ENCODE results near the gene RENBP. TPM values are rescaled to one million over a fixed set of nuclear protein-coding genes. Genes with fewer than 3 reads are reported as not detected.

RENBP gene
- total RNA-seq, 2 experiments from 2014 or later: 6.8 to 7.5 TPM

DNA sequence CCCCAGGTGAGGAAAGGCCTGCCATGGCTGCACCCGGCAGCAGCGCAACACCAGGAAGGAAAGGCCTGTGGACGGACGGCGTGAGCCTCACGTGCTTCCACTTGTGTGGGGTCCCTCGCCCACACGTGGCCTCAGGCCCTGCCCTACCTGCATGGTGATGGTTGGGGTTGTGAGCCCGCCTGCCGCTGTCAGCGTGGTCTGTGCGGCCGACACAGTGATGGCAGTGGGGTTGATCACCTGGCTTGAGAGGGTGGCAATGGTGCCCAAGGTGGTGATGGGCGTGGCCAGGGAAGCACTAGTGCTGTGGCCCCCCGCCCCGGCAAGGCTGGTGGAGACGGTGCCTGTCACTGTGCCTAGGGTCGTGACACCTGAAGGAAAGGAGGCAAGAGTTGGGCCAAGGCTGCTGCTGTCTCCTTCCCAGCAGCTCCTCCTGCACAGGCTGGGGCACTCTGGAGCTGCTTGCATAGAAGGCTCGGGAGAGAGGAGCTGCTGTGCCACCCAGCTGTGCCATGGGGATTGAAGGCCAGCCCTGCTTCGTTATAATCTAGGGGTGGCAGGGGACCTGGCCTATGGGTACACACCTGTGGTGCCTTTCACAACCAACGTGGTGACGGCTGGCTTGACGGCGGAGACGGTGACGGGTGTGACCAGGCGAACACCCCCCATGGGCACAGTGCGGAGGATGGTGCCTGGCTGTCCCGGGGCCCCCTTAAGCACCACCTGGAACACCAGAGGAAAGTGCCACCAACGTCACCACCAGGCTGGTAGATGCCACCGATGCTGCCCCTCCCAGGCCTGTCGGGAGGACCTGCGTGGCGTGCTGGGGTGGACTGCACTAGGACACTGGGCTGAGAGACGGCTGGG lies 11.8 kb upstream of the RENBP start:
- ATAC-seq (no peak), DNase-seq (no peak)
- no peaks in the 10 kb centered on the region for H3K27me3 Mint-ChIP-seq
- peaks cover 26% of the 10 kb centered on the region for H3K36me3 Mint-ChIP-seq
- H3K9me3 Mint-ChIP-seq (ENCODE audit: low read depth): no peaks in the 10 kb centered on the region
- peaks cover 15% of the 10 kb centered on the region for H3K4me1 Mint-ChIP-seq
- CTCF ChIA-PET: no interaction called here
- no peak overlapping the region for H3K4me3 Mint-ChIP-seq
- no peak overlapping the region for H3K27ac Mint-ChIP-seq

DNA sequence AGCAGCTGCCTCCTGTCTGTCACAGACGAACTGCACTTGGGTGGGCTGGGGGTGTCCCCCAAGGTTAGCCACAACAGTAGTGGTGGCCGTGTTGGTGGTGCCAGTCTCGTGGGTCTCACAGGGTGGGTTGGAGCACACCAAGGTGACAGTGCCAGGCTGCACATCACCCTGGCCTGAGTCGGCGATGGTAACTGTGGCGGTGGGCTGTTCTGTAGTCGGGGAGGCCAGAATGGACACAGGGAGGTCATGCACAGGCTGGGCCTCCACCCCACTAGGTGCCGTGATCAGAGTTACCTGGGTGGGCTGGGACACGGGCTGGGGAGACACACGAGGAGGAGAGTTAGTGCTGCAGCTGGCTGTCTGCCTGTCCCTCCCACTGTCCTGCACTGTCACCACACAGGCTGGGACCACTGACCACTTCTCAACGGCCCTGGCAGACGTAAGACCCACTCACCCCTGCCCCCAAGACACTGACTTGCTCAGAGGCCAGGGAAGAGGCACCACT lies 10.8 kb upstream of the RENBP start:
- ATAC-seq: no peak
- CTCF ChIA-PET: no interaction called here
- Mint-ChIP-seq H3K4me3 (no peak overlapping the region), H3K9me3 (ENCODE audit: low read depth) (no peaks in the 10 kb centered on the region), H3K36me3 (peaks cover 30% of the 10 kb centered on the region), H3K27me3 (no peaks in the 10 kb centered on the region), H3K4me1 (peaks cover 25% of the 10 kb centered on the region), H3K27ac (peak overlapping the region; percentile 36)
- no peak for DNase-seq

DNA sequence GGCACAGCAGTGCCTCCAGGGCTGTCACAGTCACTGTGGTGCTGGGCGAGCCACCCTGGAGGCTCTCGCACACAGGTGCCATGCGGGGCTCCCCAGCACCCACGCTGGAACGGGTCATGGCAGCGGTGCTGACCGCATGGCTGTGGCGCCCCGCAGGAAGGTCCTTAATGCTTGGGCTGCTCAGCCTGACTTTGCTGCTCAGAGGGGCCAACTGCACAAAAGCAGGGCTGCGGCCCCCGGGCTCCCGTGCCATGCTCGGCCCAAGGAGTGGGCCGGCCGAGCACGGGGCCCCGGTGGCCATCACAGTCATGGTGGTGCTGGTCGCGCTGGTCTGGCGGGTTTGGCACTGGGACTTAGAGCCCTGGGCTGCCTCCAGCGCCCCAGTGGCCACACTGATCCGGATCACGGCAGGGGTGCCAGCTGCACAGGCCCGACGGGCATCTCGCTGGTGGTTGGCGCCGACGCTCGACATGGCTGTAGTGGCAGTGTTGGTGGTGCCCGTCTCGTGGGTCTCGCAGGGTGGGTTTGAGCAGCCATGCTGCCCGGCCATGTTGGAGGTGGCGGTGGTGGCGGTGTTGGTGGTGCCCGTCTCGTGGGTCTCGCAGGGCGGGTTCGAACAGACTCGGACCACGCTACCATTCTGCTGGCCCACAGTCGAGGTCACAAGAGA lies 10.2 kb upstream of the RENBP start:
- CTCF ChIA-PET: no interaction called here
- H3K4me3 Mint-ChIP-seq: no peak overlapping the region

DNA sequence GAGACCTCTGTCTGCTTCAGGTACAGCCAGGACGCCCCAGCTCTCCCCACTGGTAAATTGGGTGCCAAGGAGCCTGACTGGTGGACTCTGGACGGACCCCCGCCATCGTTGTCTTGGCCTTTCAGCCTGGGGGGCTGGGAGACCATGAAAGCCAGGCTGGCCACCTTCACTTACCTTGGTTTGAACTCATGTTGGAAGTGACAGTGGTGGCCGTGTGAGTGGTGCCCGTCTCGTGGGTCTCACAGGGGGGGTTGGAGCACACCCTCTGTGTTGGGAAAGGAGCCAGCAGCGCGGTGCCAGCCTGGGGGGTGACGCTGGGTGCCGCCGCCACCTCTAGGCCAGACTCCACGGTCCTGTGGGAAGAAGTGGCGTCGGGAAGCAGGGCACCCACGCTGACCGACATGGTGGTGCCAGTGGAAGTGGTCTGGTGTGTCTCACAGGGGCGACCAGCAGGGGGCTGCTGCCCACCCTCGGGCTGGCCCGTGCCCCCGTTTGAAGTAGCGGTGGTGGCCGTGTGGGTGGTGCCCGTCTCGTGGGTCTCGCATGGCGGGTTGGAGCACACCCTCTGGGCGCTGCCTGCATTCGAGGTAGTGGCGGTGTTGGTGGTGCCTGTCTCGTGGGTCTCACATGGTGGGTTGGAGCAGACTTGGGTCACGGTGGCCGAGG lies 9.6 kb upstream of the RENBP start:
- no peak for DNase-seq
- H3K9me3 Mint-ChIP-seq (ENCODE audit: low read depth): no peaks in the 10 kb centered on the region
- no peak overlapping the region for H3K27ac Mint-ChIP-seq
- no peaks in the 10 kb centered on the region for H3K27me3 Mint-ChIP-seq
- CTCF ChIA-PET: interaction anchor here (1.5 to 11.0 kb wide), 4 partner anchors 13 to 43 kb away, joined by 3 to 190 read pairs (median 8); partner anchors contain the start of gene ARHGAP4
- no peak overlapping the region for H3K4me3 Mint-ChIP-seq
- peaks cover 33% of the 10 kb centered on the region for H3K4me1 Mint-ChIP-seq
- ATAC-seq: no peak
- peaks cover 30% of the 10 kb centered on the region for H3K36me3 Mint-ChIP-seq

More for the DNA sequence above, 10.2 kb upstream of the RENBP start:
- H3K4me1 Mint-ChIP-seq: peaks cover 29% of the 10 kb centered on the region
- H3K9me3 Mint-ChIP-seq (ENCODE audit: low read depth): no peaks in the 10 kb centered on the region
- no peaks in the 10 kb centered on the region for H3K27me3 Mint-ChIP-seq
- ATAC-seq (no peak), DNase-seq (no peak)
- no peak overlapping the region for H3K27ac Mint-ChIP-seq
- H3K36me3 Mint-ChIP-seq: peaks cover 29% of the 10 kb centered on the region

DNA sequence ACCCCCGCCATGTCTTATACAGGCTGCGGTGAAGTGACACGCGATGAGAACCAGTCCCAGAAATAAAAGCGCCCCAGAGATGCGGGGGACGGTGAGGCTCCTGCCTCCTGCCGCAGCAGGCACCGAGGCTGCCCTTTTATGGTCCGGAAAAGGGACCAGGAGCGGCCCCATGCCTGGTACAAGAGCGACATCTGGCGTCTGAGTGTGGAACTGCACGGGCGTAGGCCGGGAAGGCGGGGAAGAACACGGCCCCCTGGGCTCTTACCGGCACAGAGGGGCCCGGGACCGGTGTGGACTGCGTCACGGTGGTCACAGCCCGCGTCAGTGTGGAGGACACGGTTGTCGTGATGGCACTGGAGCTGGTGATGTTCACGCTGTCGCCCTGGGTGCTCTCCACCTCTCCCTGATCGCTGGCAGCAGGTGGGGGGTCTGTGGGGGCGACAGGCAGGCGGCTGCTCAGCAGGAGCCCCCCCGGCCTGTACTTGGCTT lies 8.9 kb upstream of the RENBP start:
- Mint-ChIP-seq H3K9me3 (ENCODE audit: low read depth) (no peaks in the 10 kb centered on the region), H3K4me3 (no peak overlapping the region), H3K4me1 (peaks cover 39% of the 10 kb centered on the region), H3K36me3 (peaks cover 29% of the 10 kb centered on the region), H3K27me3 (no peaks in the 10 kb centered on the region), H3K27ac (peak overlapping the region; percentile 66)
- DNase-seq (peak; percentile 81), ATAC-seq (peak; percentile 73)
- CTCF ChIA-PET: interaction anchor here (1.2 to 11.0 kb wide), 5 partner anchors 14 to 43 kb away, joined by 3 to 190 read pairs (median 4); partner anchors contain the start of gene ARHGAP4

DNA sequence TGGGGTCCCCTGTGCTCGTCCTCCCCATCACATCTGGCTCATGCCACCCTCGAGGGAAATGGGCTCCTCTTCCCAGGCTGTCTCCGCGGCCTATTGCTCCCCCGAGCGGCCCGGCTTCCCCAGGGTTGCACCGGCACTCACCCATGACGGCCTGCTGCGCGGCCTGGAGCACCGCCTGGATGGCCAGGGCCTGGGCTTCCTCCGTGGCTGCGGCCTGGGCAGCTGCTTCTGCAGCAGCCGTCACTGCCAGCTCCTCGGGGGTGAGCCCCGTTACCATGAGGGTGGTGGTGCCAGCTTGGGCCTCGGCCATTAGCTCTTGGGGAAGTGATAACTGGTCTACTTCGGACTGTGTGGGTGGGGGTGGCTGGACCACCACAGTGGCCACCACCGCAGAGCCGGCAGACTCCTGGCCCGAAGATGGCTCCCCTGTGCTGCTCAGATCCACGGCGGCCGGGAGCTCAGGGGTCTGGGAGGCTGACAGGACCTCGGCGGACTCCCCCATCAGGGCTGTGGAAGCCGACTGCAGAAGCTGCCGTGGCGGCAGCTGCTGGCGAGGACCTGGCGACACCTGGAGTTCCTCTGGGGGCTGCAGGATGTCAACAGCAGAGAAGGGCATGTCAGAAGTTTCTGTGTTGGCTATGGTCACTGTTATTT lies 8.1 kb upstream of the RENBP start:
- Mint-ChIP-seq H3K27ac (peak overlapping the region; percentile 66), H3K4me1 (peaks cover 43% of the 10 kb centered on the region), H3K36me3 (peaks cover 27% of the 10 kb centered on the region), H3K4me3 (no peak overlapping the region), H3K9me3 (ENCODE audit: low read depth) (no peaks in the 10 kb centered on the region), H3K27me3 (no peaks in the 10 kb centered on the region)
- DNase-seq (no peak), ATAC-seq (no peak)
- CTCF ChIA-PET: interaction anchor here (1.2 to 11.0 kb wide), 5 partner anchors 15 to 42 kb away, joined by 3 to 190 read pairs (median 4); partner anchors contain the start of gene ARHGAP4

DNA sequence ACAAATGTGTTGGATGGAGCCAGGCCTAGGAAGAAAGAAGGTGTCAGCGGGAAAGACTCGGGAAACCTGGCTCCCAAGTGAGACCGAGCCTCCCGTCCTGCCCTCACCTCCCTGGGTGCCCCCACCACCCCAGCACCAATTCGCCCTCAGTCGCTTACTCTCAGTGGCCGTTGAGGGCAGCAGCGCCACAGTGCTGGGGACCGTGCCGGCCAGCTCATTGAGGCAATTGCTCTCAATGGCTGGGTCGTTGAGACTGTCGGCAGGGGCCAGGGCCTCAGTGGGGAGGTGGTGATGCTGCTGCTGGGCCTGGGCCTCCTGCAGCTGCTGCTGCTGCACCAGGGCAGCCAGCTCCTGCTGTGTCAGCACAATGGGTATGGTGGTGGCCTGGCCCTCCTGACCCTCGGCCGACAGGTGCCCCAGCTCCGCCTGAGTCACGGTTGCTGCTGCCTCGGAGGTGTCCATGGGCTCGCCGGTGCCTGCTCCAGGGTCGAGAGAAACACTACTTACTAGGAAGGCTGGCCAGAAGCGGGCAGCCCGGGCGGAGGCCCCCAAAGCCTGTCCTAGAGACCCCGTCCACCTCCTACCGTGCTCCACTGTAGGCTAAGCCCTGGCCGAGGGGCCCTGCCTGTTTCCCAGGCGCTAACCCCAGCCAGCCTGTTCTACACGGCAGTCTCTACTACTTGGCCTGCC lies 7.4 kb upstream of the RENBP start:
- Mint-ChIP-seq H3K27ac (no peak overlapping the region), H3K27me3 (no peaks in the 10 kb centered on the region), H3K36me3 (peaks cover 29% of the 10 kb centered on the region), H3K9me3 (ENCODE audit: low read depth) (no peaks in the 10 kb centered on the region), H3K4me1 (peaks cover 45% of the 10 kb centered on the region), H3K4me3 (no peak overlapping the region)
- no peak for ATAC-seq
- DNase-seq: no peak
- CTCF ChIA-PET: interaction anchor here (2.6 to 11.0 kb wide), 3 partner anchors 15 to 27 kb away, joined by 11 to 190 read pairs (median 71); partner anchors contain the start of genes ARHGAP4 and NAA10

DNA sequence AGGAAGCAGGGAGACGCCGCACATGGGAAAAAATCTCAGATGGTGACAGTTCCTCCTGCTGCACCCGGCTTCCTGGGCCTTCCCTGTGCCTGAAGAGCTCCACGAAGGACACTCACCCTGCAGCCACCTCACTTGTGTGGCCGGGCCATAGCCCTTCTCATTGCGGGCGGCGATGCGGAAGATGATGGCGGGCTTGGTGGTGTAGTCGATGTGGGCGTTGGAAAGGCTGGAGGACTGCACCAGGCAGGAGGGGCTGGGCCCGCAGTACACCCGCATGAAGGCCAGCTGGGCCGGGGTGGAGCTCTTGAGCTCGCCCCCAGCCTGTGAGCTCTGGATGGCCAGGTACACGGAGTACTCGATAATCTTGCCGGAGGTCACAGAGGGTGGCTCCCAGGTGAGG lies 5.7 kb upstream of the RENBP start:
- CTCF ChIA-PET: interaction anchor here (5.4 to 11.0 kb wide), 3 partner anchors 15 to 25 kb away, joined by 52 to 190 read pairs (median 71); partner anchors contain the start of genes ARHGAP4 and NAA10
- Mint-ChIP-seq H3K27me3 (no peaks in the 10 kb centered on the region), H3K4me1 (peaks cover 43% of the 10 kb centered on the region), H3K36me3 (peaks cover 23% of the 10 kb centered on the region), H3K4me3 (no peak overlapping the region), H3K9me3 (ENCODE audit: low read depth) (no peaks in the 10 kb centered on the region), H3K27ac (no peak overlapping the region)
- DNase-seq (no peak), ATAC-seq (no peak)

DNA sequence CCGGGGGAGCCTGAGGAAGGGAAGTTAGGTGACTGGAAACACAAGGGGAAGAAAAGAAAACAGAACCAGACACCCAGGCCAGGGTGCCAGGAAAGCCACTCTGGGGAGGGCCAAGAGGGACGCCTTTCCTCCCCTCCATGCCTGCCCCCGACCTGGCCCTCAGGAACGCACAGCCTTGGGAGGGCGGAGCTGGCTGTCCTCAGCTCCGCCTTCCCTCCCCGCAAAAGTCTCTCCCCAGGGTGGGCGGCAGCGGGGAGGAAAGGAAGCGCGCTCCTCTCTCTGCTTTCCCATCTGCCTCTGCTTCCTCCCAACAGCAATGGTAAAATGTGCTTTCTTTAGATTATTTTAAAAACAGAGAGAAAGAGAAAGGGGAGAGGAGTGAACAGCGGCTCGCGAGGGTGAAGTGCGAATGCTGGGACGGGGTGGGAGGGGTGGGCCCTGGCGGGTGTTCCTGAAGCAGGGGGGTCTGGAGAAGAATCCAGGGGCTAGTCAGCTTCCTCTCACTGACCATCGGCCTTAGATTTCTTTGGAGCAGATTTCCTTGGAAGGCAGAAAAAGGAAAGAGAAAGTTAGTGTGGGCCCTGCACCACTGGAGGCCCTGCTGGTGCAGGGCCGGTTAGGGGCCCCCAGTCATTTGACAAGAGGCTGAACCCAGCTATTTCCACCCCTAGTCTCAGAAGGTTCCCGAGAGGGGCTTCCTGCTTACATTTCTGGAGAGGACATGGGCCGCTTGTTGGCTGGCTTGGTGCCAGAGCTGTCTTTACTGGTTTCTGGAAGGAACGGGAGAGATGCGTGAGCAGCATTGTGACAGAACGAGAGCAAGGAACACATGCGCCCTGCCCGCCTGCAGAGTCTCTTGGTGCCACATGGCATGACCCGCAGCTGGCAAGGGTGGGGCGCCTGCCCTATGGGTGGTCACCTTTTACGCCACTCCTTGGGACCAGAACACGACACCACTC lies 4.7 kb upstream of the RENBP start:
- CTCF ChIA-PET: interaction anchor here (5.4 to 11.0 kb wide), 3 partner anchors 14 to 24 kb away, joined by 52 to 190 read pairs (median 71); partner anchors contain the start of genes ARHGAP4 and NAA10
- Mint-ChIP-seq H3K27me3 (no peaks in the 10 kb centered on the region), H3K4me3 (no peak overlapping the region), H3K36me3 (peaks cover 16% of the 10 kb centered on the region), H3K4me1 (peaks cover 40% of the 10 kb centered on the region), H3K9me3 (ENCODE audit: low read depth) (no peaks in the 10 kb centered on the region), H3K27ac (peak overlapping the region; percentile 64)
- DNase-seq (no peak), ATAC-seq (no peak)

DNA sequence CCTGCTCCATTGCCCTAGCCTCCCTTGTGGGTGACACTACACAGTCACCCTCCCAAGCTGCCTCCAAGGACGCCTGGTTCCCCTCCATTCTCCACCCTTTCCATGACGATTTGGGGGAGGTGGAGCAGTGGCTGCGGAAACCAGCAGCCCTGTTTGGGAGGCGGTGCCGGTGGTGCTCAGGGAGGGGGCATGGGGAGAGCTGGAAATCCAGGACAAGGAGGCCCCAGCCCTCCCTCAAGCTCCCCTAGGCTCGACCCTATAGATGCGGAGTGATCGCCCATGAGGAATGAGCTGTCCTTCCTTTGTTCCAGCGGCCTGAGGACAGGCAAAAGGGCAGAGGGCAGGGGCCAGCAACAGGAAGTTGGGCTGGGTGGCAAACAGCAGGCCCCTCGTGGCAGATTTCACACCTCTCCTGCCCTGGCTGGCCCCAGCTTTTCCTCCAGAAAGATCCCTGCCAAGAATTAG lies 3.6 kb upstream of the RENBP start:
- ATAC-seq (no peak), DNase-seq (no peak)
- Mint-ChIP-seq H3K27ac (peak overlapping the region; percentile 70), H3K4me1 (peaks cover 35% of the 10 kb centered on the region), H3K9me3 (ENCODE audit: low read depth) (no peaks in the 10 kb centered on the region), H3K27me3 (no peaks in the 10 kb centered on the region), H3K4me3 (no peak overlapping the region), H3K36me3 (peaks cover 14% of the 10 kb centered on the region)
- CTCF ChIA-PET: interaction anchor here (1.1 to 11.0 kb wide), 7 partner anchors 10 to 220 kb away, joined by 4 to 190 read pairs (median 10); partner anchors contain the start of genes ARHGAP4, IDH3G, NAA10 and PLXNB3
